HG02678 (cell line): ENCODE data around the gene FBXO28.
"Not testable (repeated sequence)": the region's sequence is repeated elsewhere in the genome, so short reads cannot be mapped to it uniquely, and the experiment has no call there.

Experiments used
- ATAC-seq: cut with Tn5 transposase; IDR thresholded peaks from one replicate; pipeline ENCODE4 v1.9.1; 2021; ENCODE audit warnings: mild to moderate bottlenecking, moderate library complexity; ENCODE audit not compliant: unreplicated experiment

The FBXO28 gene

GRCh38 chr1:224183591-224184312 is 69.8 kb downstream of the FBXO28 start:
- peak; percentile 45 for ATAC-seq

GRCh38 chr1:224185208-224185607 is 71.3 kb downstream of the FBXO28 start:
- no peak for ATAC-seq

DNA sequence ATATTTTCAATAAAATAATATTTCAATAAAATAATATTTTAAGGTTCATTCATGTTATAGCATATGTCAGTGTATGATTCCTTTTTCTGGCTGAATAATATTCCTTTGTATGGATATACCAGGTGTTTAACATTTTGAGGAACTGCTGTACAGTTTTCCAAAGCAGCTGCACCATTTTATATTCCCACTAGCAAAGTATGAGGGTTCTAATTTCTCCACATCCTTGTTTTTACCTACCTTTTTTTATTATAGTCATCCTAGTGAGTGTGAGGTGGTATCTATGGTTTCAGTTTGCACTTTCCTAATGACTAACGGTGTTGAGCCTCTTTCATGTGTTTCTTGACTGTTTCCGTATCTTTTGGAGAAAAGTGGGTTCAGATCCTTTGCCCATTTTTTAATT is 74.4 kb downstream of the FBXO28 start:
- ATAC-seq = no peak

GRCh38 chr1:224189561-224189960 is 75.7 kb downstream of the FBXO28 start:
- ATAC-seq = no peak

DNA sequence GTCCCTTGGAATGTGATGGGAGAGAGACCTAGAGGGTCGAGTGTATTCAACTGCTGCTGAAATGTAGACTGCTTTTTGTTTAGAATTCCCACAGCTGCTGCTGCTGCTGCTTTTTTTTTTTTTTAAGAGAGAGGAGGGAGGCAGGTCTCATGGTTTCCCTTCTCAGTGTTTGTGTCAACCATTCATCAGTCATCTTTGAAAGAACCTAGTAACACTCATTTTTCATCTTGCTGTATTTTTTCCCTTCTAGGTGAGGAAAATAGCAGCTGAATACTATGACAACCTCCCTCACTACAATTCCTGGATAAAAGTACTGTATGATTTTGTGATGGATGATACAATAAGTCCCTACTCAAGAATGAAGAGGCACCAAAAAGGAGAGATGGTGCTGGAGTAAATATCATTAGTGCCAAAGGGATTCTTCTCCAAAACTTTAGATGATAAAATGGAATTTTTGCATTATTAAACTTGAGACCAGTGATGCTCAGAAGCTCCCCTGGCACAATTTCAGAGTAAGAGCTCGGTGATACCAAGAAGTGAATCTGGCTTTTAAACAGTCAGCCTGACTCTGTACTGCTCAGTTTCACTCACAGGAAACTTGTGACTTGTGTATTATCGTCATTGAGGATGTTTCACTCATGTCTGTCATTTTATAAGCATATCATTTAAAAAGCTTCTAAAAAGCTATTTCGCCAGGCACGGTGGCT is 78.3 kb downstream of the FBXO28 start:
- ATAC-seq = no peak

DNA sequence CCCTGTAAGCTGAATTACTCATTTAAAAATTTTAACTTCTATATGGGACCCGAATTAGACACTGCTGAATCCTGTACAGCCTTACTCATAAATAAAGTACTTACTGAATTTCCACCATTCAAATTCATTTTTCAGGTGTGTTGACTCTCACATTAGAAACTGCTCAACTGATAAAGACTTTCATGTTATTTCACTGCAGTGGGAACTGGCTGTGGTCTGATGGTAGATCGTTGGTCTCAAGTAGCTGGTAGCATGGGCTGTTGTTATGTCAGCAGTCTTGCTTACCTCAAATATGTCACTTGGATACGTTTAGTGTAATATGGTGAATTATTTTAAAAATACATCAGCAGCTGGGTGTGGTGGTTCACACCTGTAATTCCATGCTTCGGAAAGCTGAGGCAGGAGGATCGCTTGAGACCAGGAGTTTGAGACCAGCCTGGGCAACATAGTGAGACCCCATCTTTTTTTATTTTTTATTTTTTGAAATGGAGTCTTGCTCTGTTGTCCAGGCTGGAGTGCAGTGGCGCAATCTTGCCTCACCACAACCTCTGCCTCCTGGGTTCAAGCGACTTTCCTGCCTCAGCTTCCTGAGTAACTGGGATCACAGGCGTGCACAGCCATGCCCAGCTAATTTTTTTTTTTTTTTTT is 79.5 kb downstream of the FBXO28 start:
- no peak for ATAC-seq

DNA sequence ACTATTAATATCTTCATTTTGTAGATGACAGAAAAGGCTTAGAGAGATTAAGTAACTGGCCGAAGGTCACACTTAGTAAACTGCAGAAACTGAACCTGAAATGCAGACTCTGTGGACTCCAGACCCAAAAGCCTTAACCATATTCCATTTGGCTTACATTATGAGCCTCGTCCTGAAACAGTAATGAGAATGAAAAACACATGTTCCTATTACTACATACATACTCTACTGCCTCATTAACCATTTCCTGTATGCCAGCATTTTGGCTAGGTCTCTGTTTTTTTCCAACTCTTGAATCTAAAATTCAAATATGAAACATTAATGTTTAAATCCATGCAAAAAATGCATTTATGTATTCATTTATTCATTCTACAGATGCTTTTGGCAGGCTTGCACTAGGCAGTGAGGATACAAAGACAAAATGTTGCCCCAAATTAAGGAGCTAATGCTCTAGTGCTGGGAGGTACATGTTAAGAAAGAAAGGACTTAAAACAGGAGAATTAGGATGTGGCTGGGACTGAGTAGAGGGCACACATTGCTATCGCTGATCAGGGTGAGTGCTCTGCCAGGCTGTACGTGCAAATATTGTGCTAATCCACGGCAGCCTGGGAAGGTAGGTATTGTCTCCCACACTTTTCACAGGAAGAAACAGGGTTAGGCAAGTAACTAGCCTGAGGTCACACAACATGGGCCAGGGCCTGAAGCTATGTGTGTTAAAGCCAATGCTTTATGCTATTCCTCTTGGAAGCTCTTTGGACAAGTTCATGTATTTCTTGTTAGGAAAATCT is 83.1 kb downstream of the FBXO28 start:
- no peak for ATAC-seq

GRCh38 chr1:224198572-224198971 is 84.7 kb downstream of the FBXO28 start:
- no peak for ATAC-seq

DNA sequence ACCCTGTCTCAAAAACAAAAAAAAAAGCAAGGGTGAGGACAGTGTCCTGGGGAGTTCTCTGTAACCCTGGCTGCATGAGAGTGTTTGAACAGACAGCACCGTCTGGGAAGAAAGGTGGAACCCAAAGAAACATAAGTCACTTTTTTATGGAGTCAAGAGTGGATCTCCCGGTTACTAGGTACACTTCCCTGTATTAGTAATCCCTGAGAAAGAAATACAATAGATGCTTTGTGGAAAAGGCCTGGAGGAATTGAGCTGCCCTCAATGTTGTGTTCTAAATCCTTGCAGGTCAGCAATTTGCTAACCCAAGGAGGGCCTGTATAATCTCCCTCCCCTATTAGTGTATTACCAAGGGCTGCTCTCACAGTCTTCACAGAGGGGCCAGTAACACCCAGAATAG is 85.8 kb downstream of the FBXO28 start:
- ATAC-seq = no peak

- no peak for ATAC-seq
Measured at GRCh38 chr1:224201383-224201782, 87.5 kb downstream of the FBXO28 start.

DNA sequence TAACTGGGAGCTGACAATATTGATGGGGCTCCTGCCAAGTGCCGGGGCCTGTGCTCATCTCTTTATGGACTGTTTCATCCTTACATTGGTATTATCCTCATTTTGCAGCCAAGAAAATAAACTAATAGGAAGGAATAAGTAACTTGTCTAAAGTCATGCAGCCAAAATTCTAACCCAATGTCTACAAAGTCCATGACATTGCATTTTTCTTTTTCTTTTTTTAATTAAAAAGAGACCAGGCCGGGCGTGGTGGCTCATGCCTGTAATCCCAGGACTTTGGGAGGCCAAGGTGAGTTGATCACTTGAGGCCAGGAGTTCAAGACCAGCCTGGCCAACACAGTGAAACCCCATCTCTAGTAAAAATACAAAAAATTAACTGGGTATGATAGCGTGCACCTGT is 87.9 kb downstream of the FBXO28 start:
- no peak for ATAC-seq

DNA sequence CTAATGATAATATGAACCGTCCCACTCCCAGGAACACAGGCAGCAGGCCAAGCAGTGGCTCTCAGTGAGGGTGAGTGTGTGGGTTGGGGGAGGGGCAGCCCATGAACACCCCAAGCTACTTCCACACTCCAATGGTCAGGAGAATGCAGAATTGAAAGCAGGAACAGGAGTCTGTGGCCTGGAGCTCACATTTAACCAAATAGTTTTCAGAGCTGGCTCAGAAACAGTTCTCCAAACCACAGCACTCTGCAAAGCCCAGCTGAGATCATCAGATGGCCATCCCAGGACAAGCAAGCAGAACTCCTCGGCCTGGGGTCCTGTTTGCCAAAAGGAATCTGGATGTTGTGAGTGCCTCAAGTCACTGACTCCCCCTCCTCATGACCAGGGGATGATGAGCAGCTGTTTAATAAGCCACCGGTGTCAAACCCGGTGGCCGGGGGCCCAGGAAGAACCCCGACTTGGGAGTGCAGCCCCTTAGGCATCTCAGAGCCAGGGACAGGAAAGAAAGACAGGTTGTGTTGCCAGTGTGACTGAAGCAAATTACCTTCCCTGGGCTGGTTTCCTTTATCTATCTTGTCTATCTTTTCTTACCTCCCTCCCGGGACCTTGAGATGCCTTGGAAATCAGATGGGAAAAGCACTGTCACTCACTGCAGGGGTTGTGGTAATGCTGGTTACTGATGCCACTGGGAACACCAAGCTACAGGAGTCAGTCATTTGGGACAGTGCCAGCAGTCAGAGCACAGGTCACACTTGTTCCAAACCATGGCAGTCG is 89.5 kb downstream of the FBXO28 start:
- ATAC-seq = peak; percentile 65

GRCh38 chr1:224205438-224205840 is 91.5 kb downstream of the FBXO28 start:
- ATAC-seq = no peak

GRCh38 chr1:224205931-224206538 is 92.1 kb downstream of the FBXO28 start:
- not testable (repeated sequence) for ATAC-seq

- ATAC-seq = no peak
Measured at GRCh38 chr1:224211206-224211962, 97.5 kb downstream of the FBXO28 start.
